Right cardiac atrium (tissue), 5 donors: ENCODE data around the gene PCSK4. TPM values are rescaled to one million over a fixed set of nuclear protein-coding genes. Genes with fewer than 3 reads are reported as not detected.
"Not testable (repeated sequence)": the region's sequence is repeated elsewhere in the genome, so short reads cannot be mapped to it uniquely, and the experiment has no call there.

Experiments used
- ATAC-seq, 2 donors: fragments of 200-7000 bp; cut with Tn5 transposase; one replicate each; pipeline versions ENCODE4 v1.8.0 to v1.9.1; 2020; ENCODE audit warnings: moderate library complexity in 2 of 2, mild to moderate bottlenecking in 1 of 2
- DNase-seq, 3 donors: peaks; one replicate each; pipeline ENCODE4 v3.0.0-alpha.2; 2020
- H3K27ac ChIP-seq: one replicate; pipeline ENCODE4 v1.5.1; 2013; ENCODE audit warnings: mild to moderate bottlenecking, low read length, control low read depth, moderate library complexity
- H3K27me3 ChIP-seq: one replicate; pipeline ENCODE4 v1.6.1; 2013; ENCODE audit not compliant: control insufficient read depth, insufficient read depth
- H3K4me1 ChIP-seq: one replicate; pipeline ENCODE4 v1.6.1; 2013; ENCODE audit warnings: low read length; ENCODE audit not compliant: control insufficient read depth, insufficient read depth
- H3K4me3 ChIP-seq: one replicate; pipeline ENCODE4 v1.5.1; 2013; ENCODE audit warnings: low read length, control low read depth
- H3K9me3 ChIP-seq: one replicate; pipeline ENCODE4 v1.6.1; 2013; ENCODE audit warnings: low read length; ENCODE audit not compliant: control insufficient read depth
- WGBS: extraction: QIAGEN DNeasy Blood & Tissue Kit; methylation state at CpG from one replicate; pipeline ENCODE4 v1.1.7; 2013; 5-methylcytosine and 5-hydroxymethylcytosine counted together
- intact Hi-C, 4 donors: fragments of 100-400 bp; cut with DNase I; formaldehyde crosslinking; loops; one replicate each; pipeline versions ENCODE4 v1.11.0 to v1.14.0; 2022 to 2023
- polyA plus RNA-seq: library from polyadenylated mRNA; stranded (reverse); fragments of 200-250 nt; gene quantifications from one replicate; pipeline ENCODE4 v1.2.3, GENCODE V29; 2013
- total RNA-seq, 4 donors: library from RNA; stranded (reverse); fragmentation: NEBNext Ultra II Directional; extraction: Animal tissue kit (Norgen Biotek cat#: 25700); gene quantifications; one replicate each; pipeline ENCODE4 v1.2.1, GENCODE V29; 2021
- donor health status: healthy with polysubstance abuse.
- donor health status: DM: no; HTN: yes; CAD: no.
- donor health status: DM: no; HTN: no; CAD: no.
- donor health status: DM: no; HTN: yes; CAD: no; lungs with severe emphysema.
- donor health status: DM: yes; HTN: yes; CAD: no.

Gene PCSK4
- total and polyA plus RNA-seq, 5 donors: 0.33 to 2.4 (median 1.5) TPM

- H3K4me1 ChIP-seq, H3K27me3 ChIP-seq, ATAC-seq, H3K27ac ChIP-seq, intact Hi-C loops, H3K9me3 ChIP-seq: not testable (repeated sequence)
- 83% methylated on average over 57 of the region's 57 CpGs for WGBS
- peak overlapping the region; percentile 78 for H3K4me3 ChIP-seq
- DNase-seq: peak in 2 of 3 donors; percentile 50 to 61
These were observed 50.4 kb downstream of the PCSK4 start for GRCh38 chr19:1439525-1440417.

- ATAC-seq (peak in 1 of 2 donors; percentile 1), DNase-seq (no peak)
- intact Hi-C loops: no loop called here
- Histone ChIP-seq H3K4me1 (no peaks in the 10 kb centered on the region), H3K27ac (no peak overlapping the region), H3K4me3 (peak overlapping the region; percentile 78), H3K9me3 (no peaks in the 10 kb centered on the region), H3K27me3 (no peaks in the 10 kb centered on the region)
- WGBS: 2% methylated on average over 26 of the region's 26 CpGs
These were observed 51.2 kb downstream of the PCSK4 start for GRCh38 chr19:1438933-1439354.

GRCh38 chr19:1438035-1438932 is 51.9 kb downstream of the PCSK4 start, which contains the start of gene RPS15:
Gene RPS15 (plus strand): TSS chr19:1438396. CDS start chr19:1438426, 30 bp downstream.
- H3K4me1 ChIP-seq: no peaks in the 10 kb centered on the region
- H3K4me3 ChIP-seq: peak within 1 kb of the TSS; percentile 78
- 1% methylated on average over 100 of the region's 100 CpGs for WGBS
- ATAC-seq (peak; percentile 89 to 90), DNase-seq (peak; percentile 95 to 98 (median 98))
- no peaks in the 10 kb centered on the region for H3K9me3 ChIP-seq
- peak within 1 kb of the TSS; percentile 75 for H3K27ac ChIP-seq
- H3K27me3 ChIP-seq: no peaks in the 10 kb centered on the region
- intact Hi-C loops: no loop called here

GRCh38 chr19:1437609-1438008 is 52.5 kb downstream of the PCSK4 start:
- no peaks in the 10 kb centered on the region for H3K27me3 ChIP-seq
- ATAC-seq (no peak), DNase-seq (no peak)
- H3K9me3 ChIP-seq: no peaks in the 10 kb centered on the region
- H3K4me1 ChIP-seq: no peaks in the 10 kb centered on the region
- no peak overlapping the region for H3K27ac ChIP-seq
- intact Hi-C loops: no loop called here
- no peak overlapping the region for H3K4me3 ChIP-seq
- WGBS: 53% methylated on average over 8 of the region's 8 CpGs

GRCh38 chr19:1435378-1435989 is 54.7 kb downstream of the PCSK4 start:
- DNase-seq: peak in 1 of 3 donors; percentile 42
- H3K27me3 ChIP-seq: no peaks in the 10 kb centered on the region
- H3K4me1 ChIP-seq: no peaks in the 10 kb centered on the region
- no peaks in the 10 kb centered on the region for H3K9me3 ChIP-seq
- intact Hi-C loops: no loop called here
- WGBS: 83% methylated on average over 21 of the region's 21 CpGs
- ATAC-seq: no peak
- no peak overlapping the region for H3K27ac ChIP-seq
- H3K4me3 ChIP-seq: no peak overlapping the region

GRCh38 chr19:1434577-1435060 is 55.5 kb downstream of the PCSK4 start:
- no peaks in the 10 kb centered on the region for H3K27me3 ChIP-seq
- intact Hi-C loops: no loop called here
- no peaks in the 10 kb centered on the region for H3K9me3 ChIP-seq
- ATAC-seq: no peak
- H3K27ac ChIP-seq: no peak overlapping the region
- peak in 2 of 3 donors; percentile 51 to 69 for DNase-seq
- no peak overlapping the region for H3K4me3 ChIP-seq
- 86% methylated on average over 39 of the region's 39 CpGs for WGBS
- no peaks in the 10 kb centered on the region for H3K4me1 ChIP-seq

- no peaks in the 10 kb centered on the region for H3K4me1 ChIP-seq
- no peak for DNase-seq
- intact Hi-C loops: no loop called here
- no peak for ATAC-seq
- no peak overlapping the region for H3K27ac ChIP-seq
- WGBS: 93% methylated on average over 17 of the region's 17 CpGs
- no peaks in the 10 kb centered on the region for H3K9me3 ChIP-seq
- H3K27me3 ChIP-seq: no peaks in the 10 kb centered on the region
- H3K4me3 ChIP-seq: no peak overlapping the region
These were observed 56.1 kb downstream of the PCSK4 start for GRCh38 chr19:1434040-1434366.

- no peaks in the 10 kb centered on the region for H3K9me3 ChIP-seq
- intact Hi-C loops: no loop called here
- H3K4me1 ChIP-seq: no peaks in the 10 kb centered on the region
- no peak overlapping the region for H3K27ac ChIP-seq
- ATAC-seq (no peak), DNase-seq (peak in 2 of 3 donors; percentile 61 to 63)
- H3K27me3 ChIP-seq: no peaks in the 10 kb centered on the region
- WGBS: 87% methylated on average over 47 of the region's 47 CpGs
- H3K4me3 ChIP-seq: no peak overlapping the region
These were observed 56.8 kb downstream of the PCSK4 start for GRCh38 chr19:1433119-1434039.

- ATAC-seq (no peak), DNase-seq (no peak)
- Histone ChIP-seq H3K27me3 (no peaks in the 10 kb centered on the region), H3K27ac (no peak overlapping the region), H3K4me3 (no peak overlapping the region), H3K9me3 (no peaks in the 10 kb centered on the region), H3K4me1 (no peaks in the 10 kb centered on the region)
- intact Hi-C loops: no loop called here
- 92% methylated on average over 16 of the region's 16 CpGs for WGBS
These were observed 57.7 kb downstream of the PCSK4 start for GRCh38 chr19:1432507-1432887.
